ENCODE data around the gene PRKAR1A.

The PRKAR1A gene

DNA sequence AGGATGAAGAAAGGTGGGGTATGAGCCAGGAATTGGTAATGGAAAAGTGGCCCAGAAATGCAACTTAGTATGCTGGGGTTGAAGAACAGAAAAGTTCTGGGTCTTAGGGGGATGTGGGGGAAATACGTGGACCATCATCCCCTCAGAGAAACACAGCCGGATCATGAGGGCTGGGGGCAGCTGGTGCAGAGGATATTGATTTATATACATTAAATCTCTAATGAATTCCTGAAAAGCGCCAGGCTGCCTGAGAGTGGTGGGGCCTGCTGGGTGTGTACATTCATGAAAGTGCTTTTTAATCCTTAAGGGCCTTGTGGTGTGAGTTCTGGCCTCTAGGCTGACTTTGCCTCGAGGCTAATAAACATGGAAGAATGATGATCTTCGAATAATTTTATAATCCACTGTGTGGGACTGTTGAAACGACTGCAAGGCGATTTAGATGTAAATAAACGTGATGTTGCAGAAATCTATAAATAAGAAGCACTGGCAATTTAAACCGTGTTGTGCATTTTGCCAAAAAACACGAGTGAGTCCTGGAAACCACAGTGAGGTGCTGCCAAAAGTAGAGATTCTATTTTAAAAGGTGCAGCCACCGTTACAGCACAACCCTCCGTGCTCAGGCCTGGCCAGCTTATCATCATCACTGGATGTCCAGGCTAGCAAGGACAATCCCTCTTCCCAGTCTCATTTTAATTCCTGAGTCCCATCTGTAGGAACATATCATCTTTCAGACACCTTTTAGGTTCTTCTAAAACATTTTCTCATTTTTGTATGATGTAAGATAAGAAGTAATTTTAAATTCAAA, 32.1 kb downstream of the PRKAR1A start:
- no peak for DNase-seq

- no peak for DNase-seq
Measured at GRCh38 chr17:68556551-68556950, 44.3 kb downstream of the PRKAR1A start.

DNA sequence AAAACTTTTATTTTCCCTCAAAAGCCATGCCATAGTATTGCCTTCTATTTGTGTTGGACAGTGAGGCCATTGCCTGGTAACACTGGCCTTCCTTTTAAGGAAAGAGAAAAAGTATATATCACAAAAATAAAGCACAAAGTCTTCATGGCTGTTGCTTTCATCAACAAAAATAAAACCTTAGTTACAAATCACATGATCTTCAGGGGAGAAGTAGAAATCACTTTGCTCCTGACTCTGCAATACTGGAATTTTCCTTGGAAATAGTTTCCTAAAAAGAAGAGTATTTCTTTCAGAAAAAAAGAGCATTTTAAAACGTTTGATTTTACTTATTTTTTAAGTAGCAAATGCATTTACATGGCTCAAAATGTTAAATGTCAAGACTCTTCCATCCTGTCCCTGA, 47.1 kb downstream of the PRKAR1A start:
- DNase-seq = no peak

DNA sequence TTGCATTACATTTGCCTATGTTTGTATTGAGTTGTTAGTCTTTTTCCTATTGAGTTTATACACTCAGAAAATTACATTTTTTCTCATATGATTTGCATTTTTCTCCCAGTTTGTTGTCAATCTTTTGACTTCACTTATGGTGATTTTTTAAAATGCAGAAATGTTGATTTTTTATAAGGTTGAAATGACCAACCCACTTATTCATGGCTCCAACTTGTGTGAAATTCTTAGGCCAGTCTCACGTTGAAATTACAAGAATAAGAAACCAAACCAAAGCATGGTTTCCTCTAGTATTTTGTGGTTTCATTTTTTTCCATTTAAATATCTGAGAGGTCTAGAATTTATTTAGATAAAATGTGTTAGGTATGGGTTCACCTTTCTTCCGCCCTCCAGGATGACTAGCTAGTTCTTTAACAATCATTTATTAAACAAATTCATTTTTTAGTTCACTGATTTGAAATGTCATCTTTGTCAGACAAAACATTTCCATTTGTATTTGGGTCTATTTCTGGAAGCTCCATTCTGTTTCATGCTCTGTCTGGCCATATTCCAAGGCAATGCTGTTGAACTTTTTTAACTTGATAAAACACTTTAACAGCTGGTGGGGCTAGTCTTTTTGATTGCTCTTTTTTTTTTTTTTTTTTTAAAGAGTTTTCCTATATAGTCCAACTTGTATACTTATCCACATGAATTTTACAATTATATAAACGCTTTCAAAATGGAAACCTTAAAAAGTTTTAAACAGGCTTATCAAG, 48.9 kb downstream of the PRKAR1A start:
- DNase-seq = no peak

GRCh38 chr17:68562736-68563135, 50.5 kb downstream of the PRKAR1A start:
- DNase-seq = no peak

- DNase-seq = no peak
Measured at GRCh38 chr17:68564415-68565111, 52.3 kb downstream of the PRKAR1A start.

DNA sequence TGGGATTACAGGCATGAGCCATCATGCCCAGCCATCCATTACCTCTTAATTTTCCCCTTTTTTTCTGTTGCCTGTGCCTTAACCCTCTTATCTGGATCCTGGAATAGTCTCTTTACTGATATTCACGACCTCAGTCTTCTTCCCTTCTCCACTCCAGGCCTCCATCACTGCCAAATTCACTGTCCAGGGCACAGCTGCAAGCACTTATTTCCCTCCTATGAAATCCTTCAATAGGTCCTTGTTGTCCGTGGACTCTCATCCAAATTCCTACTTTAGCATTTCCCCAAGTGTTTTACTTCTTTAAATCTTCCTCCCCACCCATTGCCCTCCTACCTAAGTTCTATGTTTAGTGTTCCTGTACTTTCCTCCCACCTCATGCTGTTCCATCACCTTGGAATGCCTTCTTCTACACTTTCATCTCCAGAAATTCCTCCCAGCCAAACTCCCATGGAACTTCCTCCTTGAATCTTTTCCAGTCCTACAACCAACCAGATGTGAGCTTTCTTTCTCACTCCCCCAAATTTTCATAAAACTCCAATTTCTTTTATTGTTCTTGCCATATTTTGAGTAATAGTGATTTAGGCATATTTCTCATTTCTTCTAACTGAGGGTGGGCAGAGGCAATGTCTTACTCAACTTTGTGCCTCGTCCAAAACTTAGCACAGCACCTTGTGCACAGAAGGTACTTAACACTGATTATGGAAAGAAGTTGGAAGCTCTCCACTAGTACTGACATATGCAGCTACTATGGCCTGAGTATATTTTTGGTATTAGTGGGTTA, 53.6 kb downstream of the PRKAR1A start:
- no peak for DNase-seq

- DNase-seq = no peak
Measured at GRCh38 chr17:68566442-68566738, 54.2 kb downstream of the PRKAR1A start.

- no peak for DNase-seq
Measured at GRCh38 chr17:68567035-68567434, 54.8 kb downstream of the PRKAR1A start.

- no peak for DNase-seq
Measured at GRCh38 chr17:68567581-68567980, 55.4 kb downstream of the PRKAR1A start.

DNA sequence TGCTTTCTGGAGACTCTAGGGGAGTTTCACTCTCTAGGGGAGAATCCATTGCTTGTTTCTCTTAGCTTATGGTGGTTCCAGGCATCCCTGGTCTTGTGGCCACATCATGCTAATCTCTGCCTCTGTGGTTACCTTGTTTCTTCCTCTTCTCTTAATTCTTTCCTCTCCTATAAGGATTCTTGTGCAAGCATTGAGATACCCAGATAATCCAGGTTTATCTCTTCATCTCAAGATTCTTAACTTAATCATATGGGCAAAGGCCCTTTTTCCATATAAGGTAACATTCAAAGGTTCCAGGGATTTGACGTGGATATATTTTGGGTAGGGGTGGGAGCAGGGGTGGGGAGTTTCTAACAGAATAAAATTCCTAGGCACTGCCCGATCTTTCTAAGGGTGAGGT, 56.4 kb downstream of the PRKAR1A start:
- no peak for DNase-seq

- no peak for DNase-seq
Measured at GRCh38 chr17:68569346-68569745, 57.1 kb downstream of the PRKAR1A start.

GRCh38 chr17:68570526-68570925, 58.3 kb downstream of the PRKAR1A start:
- no peak for DNase-seq

DNA sequence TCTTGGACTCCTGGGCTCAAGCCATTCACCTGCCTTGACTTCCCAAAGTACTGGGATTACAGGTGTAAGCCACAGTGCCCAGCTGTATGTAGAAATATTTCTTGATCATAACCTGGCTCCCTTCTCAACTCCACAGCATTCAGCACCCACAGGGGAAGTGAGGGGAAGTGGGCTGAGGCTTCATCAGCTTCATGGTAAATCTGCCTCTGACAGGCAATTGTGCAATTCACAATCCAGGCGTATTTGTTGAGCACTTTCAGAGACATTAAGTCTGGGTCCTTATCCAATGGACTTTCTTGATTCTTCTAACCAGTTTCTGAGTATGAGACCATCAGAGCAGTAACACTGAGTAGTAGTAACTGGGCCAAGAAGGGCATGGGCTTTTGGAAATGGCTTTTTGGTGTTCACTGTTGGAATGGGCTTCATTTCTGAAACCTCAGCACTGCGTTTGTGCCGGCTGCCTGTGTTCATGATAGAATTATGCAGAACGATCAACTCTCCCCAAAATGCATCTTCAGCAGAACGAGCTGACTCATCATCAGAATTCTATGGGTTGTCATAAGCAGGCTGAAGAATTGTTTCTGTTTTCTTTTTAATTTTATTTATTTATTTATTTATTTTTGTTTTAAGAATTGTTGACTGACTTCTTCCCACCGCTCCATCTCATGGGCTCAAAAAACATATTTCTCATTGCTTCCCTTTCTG, 60.1 kb downstream of the PRKAR1A start:
- DNase-seq = no peak

GRCh38 chr17:68573338-68573737, 61.1 kb downstream of the PRKAR1A start:
- no peak for DNase-seq

GRCh38 chr17:68576137-68576536, 63.9 kb downstream of the PRKAR1A start:
- no peak for DNase-seq

- no peak for DNase-seq
Measured at GRCh38 chr17:68576811-68577496, 64.7 kb downstream of the PRKAR1A start.

- DNase-seq = no peak
Measured at GRCh38 chr17:68577497-68577821, 65.2 kb downstream of the PRKAR1A start.

DNA sequence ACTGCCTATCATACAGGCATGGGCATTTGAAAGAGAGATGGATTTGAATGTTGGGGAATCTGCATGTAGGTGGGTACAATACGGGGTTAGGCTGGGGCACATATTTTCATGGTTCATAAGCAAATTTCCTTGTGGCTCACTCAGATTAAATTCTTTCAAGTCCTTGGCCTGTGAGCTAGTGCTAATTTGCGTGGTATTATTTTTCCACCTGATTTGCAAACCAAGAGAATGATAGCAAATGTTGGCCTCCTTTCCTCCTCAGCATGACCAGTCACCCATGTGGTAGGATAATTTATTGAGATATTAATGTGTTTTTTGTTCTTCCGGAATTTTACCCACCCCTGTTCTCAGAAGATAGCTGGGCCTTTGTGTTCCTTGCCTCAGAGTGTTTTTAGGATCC, 66.0 kb downstream of the PRKAR1A start:
- DNase-seq = no peak

GRCh38 chr17:68579194-68579927, 67.1 kb downstream of the PRKAR1A start:
- DNase-seq = no peak

GRCh38 chr17:68580236-68580770, 68.1 kb downstream of the PRKAR1A start:
- no peak for DNase-seq
